Heart left ventricle (tissue), 16 donors: ENCODE data around the gene TBCK. TPM values are rescaled to one million over a fixed set of nuclear protein-coding genes. Genes with fewer than 3 reads are reported as not detected.

Source experiments
- ATAC-seq, 4 donors: fragments of 200-7000 bp; cut with Tn5 transposase; one replicate each; pipeline ENCODE4 v1.9.1; 2020 to 2022; ENCODE audit warnings: moderate library complexity in 4 of 4, mild to moderate bottlenecking in 3 of 4, moderate number of reproducible peaks in 1 of 4
- DNase-seq, 5 donors: peaks; one replicate each; pipeline ENCODE4 v3.0.0-alpha.2; 2020
- H3K27ac ChIP-seq, 12 donors: fragments of 200-600 bp; sonication (generic) in 4 of 12; one replicate each; pipeline versions ENCODE4 v1.5.0 to v1.8.0; 2016 to 2022; ENCODE audit warnings: mild to moderate bottlenecking in 2 of 12
- H3K27me3 ChIP-seq, 9 donors: fragments of 200-600 bp; sonication (generic) in 2 of 9; one replicate each; pipeline versions ENCODE4 v1.5.1 to v1.8.0; 2016 to 2022; ENCODE audit warnings: mild to moderate bottlenecking in 3 of 9
- H3K36me3 ChIP-seq, 9 donors: fragments of 200-600 bp; sonication (generic) in 2 of 9; one replicate each; pipeline versions ENCODE4 v1.5.0 to v1.8.0; 2018 to 2022; ENCODE audit warnings: mild to moderate bottlenecking in 2 of 9
- H3K4me1 ChIP-seq, 12 donors: fragments of 200-600 bp; sonication (generic) in 4 of 12; one replicate each; pipeline versions ENCODE4 v1.5.0 to v1.8.0; 2016 to 2022; ENCODE audit warnings: mild to moderate bottlenecking in 3 of 12
- H3K4me3 ChIP-seq, 12 donors: fragments of 200-600 bp; sonication (generic) in 4 of 12; one replicate each; pipeline versions ENCODE4 v1.5.0 to v1.8.0; 2017 to 2022; ENCODE audit warnings: mild to moderate bottlenecking in 9 of 12, moderate library complexity in 4 of 12
- H3K9me3 ChIP-seq, 12 donors: fragments of 200-600 bp; sonication (generic) in 4 of 12; one replicate each; pipeline versions ENCODE4 v1.5.0 to v1.8.0; 2016 to 2022; ENCODE audit warnings: mild to moderate bottlenecking in 1 of 12
- CTCF ChIP-seq, 12 donors: fragments of 200-600 bp; sonication (generic) in 4 of 12; IDR thresholded peaks; one replicate each; pipeline versions ENCODE4 v1.5.0 to v1.8.0; 2018 to 2022; ENCODE audit warnings: antibody characterized with exemption in 12 of 12, mild to moderate bottlenecking in 5 of 12
- POLR2A ChIP-seq, 2 donors: fragments of 450-650 bp; IDR thresholded peaks; one replicate each; pipeline ENCODE4 v1.6.1; 2017; ENCODE audit warnings: antibody characterized with exemption in 2 of 2, mild to moderate bottlenecking in 2 of 2, moderate library complexity in 2 of 2
- WGBS, 4 donors: extraction: QIAGEN DNeasy Blood & Tissue Kit in 2 of 4; methylation state at CpG; one replicate each; pipeline versions ENCODE4 v1.1.5 to v1.1.7; 2013 to 2018; 5-methylcytosine and 5-hydroxymethylcytosine counted together
- intact Hi-C, 10 donors: fragments of 100-400 bp; cut with DNase I; formaldehyde crosslinking; loops; one replicate each; pipeline versions ENCODE4 v1.11.1 to v1.14.2; 2022
- polyA plus RNA-seq, 2 donors: library from polyadenylated mRNA; stranded (reverse); fragments of 200-250 nt; gene quantifications; one replicate each; pipeline ENCODE4 v1.2.3, GENCODE V29; 2013
- total RNA-seq, 9 donors: library from RNA; depleted of rRNA in 2 of 9; stranded (reverse); fragments of >200 nt in 2 of 9; fragmentation: NEBNext Ultra II Directional in 3 of 9; extraction: Animal tissue kit (Norgen Biotek cat#: 25700) in 3 of 9; gene quantifications; one replicate each; pipeline versions ENCODE4 v1.1.0 to v1.2.4, GENCODE V29; 2016 to 2023
- donor health status: ischemic (EF 13 %, LVEDD 7.1; RV severe dilation, severe dysfunction).
- donor health status: healthy with polysubstance abuse.
- donor health status: DM: no; HTN: yes; CAD: no.
- donor health status: DM: no; HTN: no; CAD: no.
- donor health status: ischemic (EF 25% LVEDD 6.9; RV normal size, moderate dysfunction).
- donor health status: ischemic (EF 25% LVEDD 5.7; RV mildly dilated, moderate dysfunction).
- donor health status: healthy.
- donor health status: DM: yes; HTN: yes; CAD: no.
- donor health status: ischemic (EF 35%, LVEDD 5.7; RV mildly dilated, moderate dysfunction).
- donor health status: nonischemic (EF 11% LVEDD 7.7; RV severe dilation, severe dysfunction).
- donor health status: DM: yes; HTN: yes; CAD: no.
- donor health status: PGD.
- donor health status: ischemic (EF 29% LVEDD 5.4; RV normal size, mild dysfunction).
- donor health status: nonischemic (EF 23%, LVEDD 6.1; RV moderate dilation, normal function).

The TBCK gene
- total and polyA plus RNA-seq, 11 donors: 5.0 to 27.1 (median 14.6) TPM

- intact Hi-C loops: no loop called here
- WGBS, 4 donors: 54 to 67% (median 62%) methylated on average over 2 of the region's 2 CpGs
- TF ChIP-seq POLR2A (IDR thresholded peaks at IDR 0.05) (no peak), CTCF (IDR thresholded peaks at IDR 0.05) (no peak)
- Histone ChIP-seq H3K9me3 (no peaks in the 10 kb centered on the region), H3K4me1 (no peaks in the 10 kb centered on the region), H3K27ac (no peak overlapping the region), H3K27me3 (no peaks in the 10 kb centered on the region), H3K4me3 (no peak overlapping the region), H3K36me3 (no peaks in the 10 kb centered on the region)
- no peak for ATAC-seq
- DNase-seq: no peak
These were observed 313.0 kb downstream of the TBCK start for GRCh38 chr4:106002994-106003393.

- H3K36me3 ChIP-seq: no peaks in the 10 kb centered on the region
- 72 to 79% (median 76%) methylated on average over 7 of the region's 7 CpGs for WGBS, 4 donors
- H3K4me3 ChIP-seq: no peak overlapping the region
- DNase-seq: no peak
- ATAC-seq: no peak
- H3K4me1 ChIP-seq: peaks cover 0 to 4% (median 0%) of the 10 kb centered on the region in 12 donors
- TF ChIP-seq POLR2A (IDR thresholded peaks at IDR 0.05) (no peak), CTCF (IDR thresholded peaks at IDR 0.05) (no peak)
- H3K27me3 ChIP-seq: no peaks in the 10 kb centered on the region
- H3K27ac ChIP-seq: no peak overlapping the region
- intact Hi-C loops: no loop called here
- H3K9me3 ChIP-seq: no peaks in the 10 kb centered on the region
These were observed 317.6 kb downstream of the TBCK start for GRCh38 chr4:105998171-105999063.

GRCh38 chr4:105996845-105997244 lies 319.2 kb downstream of the TBCK start:
- DNase-seq (peak in 1 of 5 donors; percentile 40), ATAC-seq (peak in 2 of 4 donors; percentile 75 to 83)
- WGBS, 4 donors: 40 to 56% (median 49%) methylated on average over 7 of the region's 7 CpGs
- Histone ChIP-seq H3K9me3 (no peaks in the 10 kb centered on the region), H3K4me3 (no peak overlapping the region), H3K27ac (no peak overlapping the region), H3K27me3 (no peaks in the 10 kb centered on the region), H3K4me1 (peaks cover 0 to 4% (median 0%) of the 10 kb centered on the region in 12 donors), H3K36me3 (no peaks in the 10 kb centered on the region)
- intact Hi-C loops: no loop called here
- no peak for TF ChIP-seq POLR2A (IDR thresholded peaks at IDR 0.05)
- TF ChIP-seq CTCF (IDR thresholded peaks at IDR 0.05): no peak

- ATAC-seq (no peak), DNase-seq (no peak)
- no peak for TF ChIP-seq POLR2A (IDR thresholded peaks at IDR 0.05)
- no peak for TF ChIP-seq CTCF (IDR thresholded peaks at IDR 0.05)
- WGBS, 4 donors: 73 to 95% (median 87%) methylated on average over 5 of the region's 5 CpGs
- intact Hi-C loops: no loop called here
- no peak overlapping the region for H3K27ac ChIP-seq
- H3K27me3 ChIP-seq: no peaks in the 10 kb centered on the region
- H3K4me1 ChIP-seq: peaks cover 0 to 19% (median 12%) of the 10 kb centered on the region in 12 donors
- H3K9me3 ChIP-seq: no peaks in the 10 kb centered on the region
- no peak overlapping the region for H3K4me3 ChIP-seq
- no peaks in the 10 kb centered on the region for H3K36me3 ChIP-seq
These were observed 321.0 kb downstream of the TBCK start for GRCh38 chr4:105994841-105995501.
